Transverse colon (tissue), 4 donors: ENCODE data around the gene ANKS1B.

Source experiments
- CTCF ChIP-seq, 5 experiments: fragments of 200-600 bp in 3 of 5; fragments of 450-650 bp in 2 of 5; sonication (generic) in 3 of 5; IDR thresholded peaks; 1 replicate in 2 of 5; 2 replicates in 3 of 5; pipeline ENCODE4 v1.5.1; 2016 to 2017; ENCODE audit warnings: antibody characterized with exemption in 5 of 5, inconsistent platforms in 3 of 5, mild to moderate bottlenecking in 2 of 5, moderate library complexity in 1 of 5
- POLR2A ChIP-seq: fragments of 450-650 bp; IDR thresholded peaks from one replicate; pipeline ENCODE4 v1.6.1; 2016; ENCODE audit warnings: antibody characterized with exemption, mild to moderate bottlenecking, moderate library complexity
- POLR2AphosphoS5 ChIP-seq, 3 donors: sonication (generic); formaldehyde crosslinking; IDR thresholded peaks; one replicate each; pipeline ENCODE4 v1.6.1; 2016; ENCODE audit warnings: antibody characterized with exemption in 3 of 3

GRCh38 chr12:98864363-98864762, 1120.4 kb downstream of the ANKS1B start:
- no peak for TF ChIP-seq POLR2AphosphoS5 (IDR thresholded peaks at IDR 0.05)
- no peak for TF ChIP-seq CTCF (IDR thresholded peaks at IDR 0.05)
- no peak for TF ChIP-seq POLR2A
